22Rv1 (cell line): Measurements from ENCODE around the gene CERS1.

Source experiments
- ZFX ChIP-seq: fragments of 450-650 bp; IDR thresholded peaks from 2 replicates; pipeline ENCODE4 v1.6.1; 2017; ENCODE audit warnings: antibody characterized with exemption, borderline replicate concordance
- TF ChIP-seq, protein P1 (sequence below): fragments of 450-650 bp; IDR thresholded peaks from 2 replicates; pipeline ENCODE4 v1.5.1; 2017; ENCODE audit warnings: mild to moderate bottlenecking

DNA sequence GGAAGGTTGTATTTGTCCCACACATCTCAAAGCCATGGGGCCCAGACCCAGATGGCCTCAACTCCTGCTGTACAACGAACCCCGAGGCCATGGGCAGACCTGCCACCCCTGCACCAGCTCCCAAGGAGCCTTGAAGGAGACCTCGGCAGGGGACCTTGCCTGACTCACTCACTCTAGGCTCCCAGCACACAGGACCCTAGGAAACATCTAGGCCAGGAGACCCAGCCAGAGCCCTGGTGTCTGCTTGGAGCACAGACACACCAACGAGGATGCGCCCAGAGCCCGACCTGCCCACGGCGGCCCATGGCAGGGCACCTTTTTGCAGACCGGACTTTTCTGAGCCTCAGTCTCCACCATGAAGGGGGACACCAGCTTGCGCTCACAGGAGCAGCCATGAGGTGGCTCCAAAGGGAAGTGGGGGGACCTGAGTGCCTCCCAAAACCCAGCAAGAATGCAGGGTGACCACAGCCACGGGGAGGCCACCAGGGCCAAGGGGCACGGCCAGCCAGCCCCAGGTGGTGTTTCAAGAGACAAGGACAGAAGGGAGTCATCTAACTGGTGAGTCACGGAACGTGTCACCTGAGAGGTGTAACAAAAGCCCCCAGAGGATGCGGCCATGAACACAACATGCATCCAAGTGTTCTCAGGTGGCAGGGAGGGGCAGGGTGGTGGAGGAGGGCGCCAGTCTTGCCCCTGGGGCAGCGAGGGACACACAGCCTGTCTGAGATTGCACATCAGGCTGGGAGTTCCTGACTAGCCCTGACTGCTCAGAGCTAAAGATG is 4.9 kb upstream of the CERS1 start:
- TF ChIP-seq, protein P1, sequence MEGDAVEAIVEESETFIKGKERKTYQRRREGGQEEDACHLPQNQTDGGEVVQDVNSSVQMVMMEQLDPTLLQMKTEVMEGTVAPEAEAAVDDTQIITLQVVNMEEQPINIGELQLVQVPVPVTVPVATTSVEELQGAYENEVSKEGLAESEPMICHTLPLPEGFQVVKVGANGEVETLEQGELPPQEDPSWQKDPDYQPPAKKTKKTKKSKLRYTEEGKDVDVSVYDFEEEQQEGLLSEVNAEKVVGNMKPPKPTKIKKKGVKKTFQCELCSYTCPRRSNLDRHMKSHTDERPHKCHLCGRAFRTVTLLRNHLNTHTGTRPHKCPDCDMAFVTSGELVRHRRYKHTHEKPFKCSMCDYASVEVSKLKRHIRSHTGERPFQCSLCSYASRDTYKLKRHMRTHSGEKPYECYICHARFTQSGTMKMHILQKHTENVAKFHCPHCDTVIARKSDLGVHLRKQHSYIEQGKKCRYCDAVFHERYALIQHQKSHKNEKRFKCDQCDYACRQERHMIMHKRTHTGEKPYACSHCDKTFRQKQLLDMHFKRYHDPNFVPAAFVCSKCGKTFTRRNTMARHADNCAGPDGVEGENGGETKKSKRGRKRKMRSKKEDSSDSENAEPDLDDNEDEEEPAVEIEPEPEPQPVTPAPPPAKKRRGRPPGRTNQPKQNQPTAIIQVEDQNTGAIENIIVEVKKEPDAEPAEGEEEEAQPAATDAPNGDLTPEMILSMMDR = no peak
- TF ChIP-seq ZFX = no peak
